HCT116 (cell line): ENCODE results near the gene LYSMD4. TPM values are rescaled to one million over a fixed set of nuclear protein-coding genes. Genes with fewer than 3 reads are reported as not detected.

ENCODE experiments used
- ATAC-seq: fragments of 200-7000 bp; cut with Tn5 transposase; 2 replicates; pipeline ENCODE4 v1.9.1; 2020; ENCODE audit warnings: mild to moderate bottlenecking, moderate library complexity
- BruUV-seq: library from RNA; stranded (reverse); fragments of 400-500 nt; replicated peaks from 2 replicates; lab custom pipeline; 2021; lab: Mats Ljungman, UMichigan
- CTCF ChIA-PET: fragments of 300-600 bp; sonication (Branson Sonifier 250); formaldehyde crosslinking; loops from one replicate; lab custom pipeline; 2021; ENCODE audit warnings: antibody characterized with exemption; lab: Charles Lee
- POLR2A ChIA-PET: fragments of 300-600, 350-600 bp; sonication (Branson Sonifier 250); formaldehyde crosslinking; loops from one replicate; lab custom pipeline; 2021; ENCODE audit warnings: antibody characterized with exemption; lab: Charles Lee
- RAD21 ChIA-PET, 2 experiments: fragments of 300-600 bp; sonication (Branson Sonifier 250); formaldehyde crosslinking; loops; one replicate each; lab custom pipeline; 2023; ENCODE audit warnings: low total read pairs in 2 of 2; ENCODE audit not compliant: uncharacterized antibody in 2 of 2, unreplicated experiment in 2 of 2, low non-redundant PET in 1 of 2; lab: Charles Lee
- DNase-seq: peaks from one replicate; pipeline ENCODE4 v3.0.0-alpha.2; 2010; ENCODE audit warnings: low read depth, low spot score
- H2AFZ ChIP-seq: fragments of 200-600 bp; shearing (Covaris generic), sonication (generic); 2 replicates; pipeline ENCODE4 v1.6.1; 2017; ENCODE audit warnings: low read depth, mixed run types, mixed read lengths, antibody characterized with exemption, low read length; ENCODE audit not compliant: poor library complexity, severe bottlenecking
- H3K27ac ChIP-seq: 2 replicates; pipeline ENCODE4 v1.5.1; 2012; ENCODE audit warnings: low read depth, low read length
- H3K27me3 ChIP-seq: fragments of 200-600 bp; sonication (generic); 2 replicates; pipeline ENCODE4 v1.6.1; 2016; ENCODE audit warnings: mixed run types, low read length, mixed read lengths; ENCODE audit not compliant: insufficient read depth
- H3K36me3 ChIP-seq, 2 experiments: fragments of 200-500 bp in 1 of 2; fragments of 200-600 bp in 1 of 2; sonication (Bioruptor generic) in 1 of 2; sonication (generic) in 1 of 2; 2 replicates each; pipeline versions ENCODE4 v1.5.1 to v1.6.1; 2014 to 2016; ENCODE audit warnings: low read length in 2 of 2, inconsistent platforms in 1 of 2, mixed read lengths in 1 of 2, mixed run types in 1 of 2; ENCODE audit not compliant: insufficient read depth in 2 of 2, control insufficient read depth in 1 of 2
- H3K4me1 ChIP-seq, 2 experiments: fragments of 200-600 bp in 1 of 2; sonication (generic) in 1 of 2; 2 replicates each; pipeline versions ENCODE4 v1.5.1 to v1.6.1; 2012 to 2017; ENCODE audit warnings: low read length in 2 of 2, inconsistent platforms in 1 of 2, mild to moderate bottlenecking in 1 of 2, mixed read lengths in 1 of 2, mixed run types in 1 of 2, moderate library complexity in 1 of 2; ENCODE audit not compliant: insufficient read depth in 2 of 2, control insufficient read depth in 1 of 2
- H3K4me2 ChIP-seq: fragments of 200-600 bp; sonication (generic); 2 replicates; pipeline ENCODE4 v1.6.1; 2017; ENCODE audit warnings: mixed run types, low read length, mixed read lengths
- H3K4me3 ChIP-seq, 2 experiments: fragments of 200-600 bp in 1 of 2; sonication (generic) in 1 of 2; replicated peaks in 1 of 2; 2 replicates each; pipeline ENCODE4 v1.5.1; 2011 to 2016; ENCODE audit warnings: low read length in 2 of 2, control low read depth in 1 of 2, low read depth in 1 of 2, mild to moderate bottlenecking in 1 of 2, mixed read lengths in 1 of 2, mixed run types in 1 of 2
- H3K79me2 ChIP-seq: fragments of 200-600 bp; sonication (generic); 2 replicates; pipeline ENCODE4 v1.6.1; 2017; ENCODE audit warnings: mild to moderate bottlenecking, mixed run types, low read length, moderate library complexity, mixed read lengths; ENCODE audit not compliant: insufficient read depth
- H3K9ac ChIP-seq: fragments of 200-600 bp; sonication (generic); 2 replicates; pipeline ENCODE4 v1.6.1; 2016; ENCODE audit warnings: low read length, mixed read lengths
- H3K9me2 ChIP-seq: fragments of 200-600 bp; sonication (generic), shearing (Covaris generic); 2 replicates; pipeline ENCODE4 v1.6.1; 2017; ENCODE audit warnings: mixed run types, mild to moderate bottlenecking, moderate library complexity; ENCODE audit not compliant: insufficient read depth
- H3K9me3 ChIP-seq, 2 experiments: fragments of 200-500 bp in 1 of 2; fragments of 200-600 bp in 1 of 2; sonication (Bioruptor generic) in 1 of 2; sonication (generic) in 1 of 2; 2 replicates each; pipeline ENCODE4 v1.6.1; 2014 to 2017; ENCODE audit warnings: low read length in 2 of 2, mixed read lengths in 2 of 2, inconsistent platforms in 1 of 2, low read depth in 1 of 2, mild to moderate bottlenecking in 1 of 2, mixed run types in 1 of 2, moderate library complexity in 1 of 2; ENCODE audit not compliant: control insufficient read depth in 1 of 2, insufficient read depth in 1 of 2
- H4K20me1 ChIP-seq: fragments of 200-600 bp; sonication (generic), shearing (Covaris generic); 2 replicates; pipeline ENCODE4 v1.6.1; 2017; ENCODE audit warnings: mixed run types, mild to moderate bottlenecking, moderate library complexity; ENCODE audit not compliant: insufficient read depth
- CBX3 ChIP-seq: IDR thresholded peaks from 2 replicates; pipeline ENCODE4 v1.6.1; 2012; ENCODE audit warnings: low read depth
- CEBPB ChIP-seq: IDR thresholded peaks from 2 replicates; pipeline ENCODE4 v1.6.1; 2012; ENCODE audit warnings: low read depth
- ELF1 ChIP-seq: IDR thresholded peaks from 2 replicates; pipeline ENCODE4 v1.6.1; 2012; ENCODE audit warnings: low read depth, borderline replicate concordance
- EZH2 ChIP-seq: fragments of 200-600 bp; sonication (generic); IDR thresholded peaks from 2 replicates; pipeline ENCODE4 v1.6.1; 2017; ENCODE audit warnings: antibody characterized with exemption, mixed run types
- FOSL1 ChIP-seq: IDR thresholded peaks from 2 replicates; pipeline ENCODE4 v1.6.1; 2012; ENCODE audit warnings: low read depth
- JUND ChIP-seq: IDR thresholded peaks from 2 replicates; pipeline ENCODE4 v1.6.1; 2012
- SIN3A ChIP-seq: IDR thresholded peaks from 2 replicates; pipeline ENCODE4 v1.6.1; 2012; ENCODE audit warnings: low read depth
- SRF ChIP-seq: IDR thresholded peaks from 2 replicates; pipeline ENCODE4 v1.6.1; 2012; ENCODE audit warnings: low read depth
- TCF7L2 ChIP-seq: IDR thresholded peaks from 2 replicates; pipeline ENCODE4 v1.7.0; 2011; ENCODE audit warnings: borderline replicate concordance, inconsistent platforms; ENCODE audit not compliant: insufficient read depth, insufficient read length; ENCODE audit errors: extremely low read depth
- YY1 ChIP-seq: IDR thresholded peaks from 2 replicates; pipeline ENCODE4 v1.6.1; 2011; ENCODE audit warnings: low read length, low read depth, moderate library complexity, mild to moderate bottlenecking; ENCODE audit not compliant: insufficient replicate concordance; ENCODE audit errors: extremely low read depth
- ZFX ChIP-seq: fragments of 450-650 bp; IDR thresholded peaks from 2 replicates; pipeline ENCODE4 v1.6.1; 2017
- intact Hi-C: fragments of 100-400 bp; cut with micrococcal nuclease; formaldehyde crosslinking; loops from 2 replicates; pipeline ENCODE4 v1.10.0; 2022
- total RNA-seq: library from RNA; stranded (reverse); gene quantifications from one replicate; pipeline ENCODE4 v1.2.1, GENCODE V29; 2021; ENCODE audit not compliant: unreplicated experiment
- TF ChIP-seq, protein P1 (sequence below): IDR thresholded peaks from 2 replicates; pipeline ENCODE4 v1.6.1; 2012
- TF ChIP-seq, protein P2 (sequence below): IDR thresholded peaks from 2 replicates; pipeline ENCODE4 v1.6.1; 2012
- TF ChIP-seq, protein P3 (sequence below): IDR thresholded peaks from 2 replicates; pipeline ENCODE4 v1.6.1; 2012; ENCODE audit warnings: low read depth
- TF ChIP-seq, protein P4 (sequence below), 3 experiments: fragments of 200-600 bp in 1 of 3; sonication (generic) in 1 of 3; IDR thresholded peaks in 2 of 3; conservative IDR thresholded peaks in 1 of 3; 2 replicates each; pipeline ENCODE4 v1.5.1; 2012 to 2017; ENCODE audit warnings: low read depth in 2 of 3, low read length in 2 of 3, antibody characterized with exemption in 1 of 3, borderline replicate concordance in 1 of 3, control low read depth in 1 of 3, mild to moderate bottlenecking in 1 of 3, mixed read lengths in 1 of 3, mixed run types in 1 of 3, moderate library complexity in 1 of 3; ENCODE audit not compliant: insufficient read depth in 1 of 3
- TF ChIP-seq, protein P5 (sequence below): IDR thresholded peaks from 2 replicates; pipeline ENCODE4 v1.6.1; 2011; ENCODE audit warnings: mild to moderate bottlenecking, low read length, moderate library complexity; ENCODE audit not compliant: insufficient replicate concordance; ENCODE audit errors: extremely low read depth

Gene LYSMD4
- total RNA-seq, 1 experiment from 2014 or later: 8.6 TPM

DNA sequence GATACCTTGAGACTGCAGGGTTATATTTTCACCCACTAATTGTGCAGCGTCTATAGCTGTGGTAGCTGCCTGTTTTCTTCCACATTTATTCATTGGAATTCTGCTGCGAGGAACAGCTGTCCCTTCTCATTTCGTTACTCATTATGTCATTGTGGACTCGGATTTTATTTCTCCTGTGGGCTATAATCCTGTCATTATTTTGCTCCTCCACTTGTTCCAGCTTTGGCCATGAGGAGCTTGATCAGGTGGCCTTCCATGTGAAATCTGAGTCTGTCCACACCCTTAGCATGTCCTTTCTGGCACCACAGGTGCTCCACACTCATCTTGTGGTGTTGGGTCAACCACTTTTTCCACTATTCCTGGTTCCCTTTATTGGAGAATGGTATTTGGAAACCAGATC lies 14.8 kb downstream of the LYSMD4 start:
- Histone ChIP-seq H3K4me2 (no peak overlapping the region), H3K79me2 (no peaks in the 10 kb centered on the region), H4K20me1 (no peaks in the 10 kb centered on the region), H3K27me3 (no peaks in the 10 kb centered on the region), H2AFZ (no peak overlapping the region), H3K4me3 (no peak overlapping the region), H3K4me1 (no peaks in the 10 kb centered on the region), H3K9me2 (no peaks in the 10 kb centered on the region), H3K27ac (no peak overlapping the region), H3K36me3 (no peaks in the 10 kb centered on the region; a peak in 2 of 4 replicates), H3K9me3 (no peaks in the 10 kb centered on the region), H3K9ac (no peak overlapping the region)
- no TSS peak for BruUV-seq
- intact Hi-C loops: no loop called here
- DNase-seq (no peak), ATAC-seq (no peak)
- RAD21 ChIA-PET: no interaction called here
- CTCF ChIA-PET: interaction anchor here (1.1 to 2.0 kb wide), 2 partner anchors 14 kb away, joined by 3 to 4 read pairs; no protein-coding TSS in a partner anchor
- TF ChIP-seq, protein P1, sequence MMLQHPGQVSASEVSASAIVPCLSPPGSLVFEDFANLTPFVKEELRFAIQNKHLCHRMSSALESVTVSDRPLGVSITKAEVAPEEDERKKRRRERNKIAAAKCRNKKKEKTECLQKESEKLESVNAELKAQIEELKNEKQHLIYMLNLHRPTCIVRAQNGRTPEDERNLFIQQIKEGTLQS: no peak
- TF ChIP-seq CBX3: no peak
- no peak for TF ChIP-seq CEBPB
- no peak for TF ChIP-seq TCF7L2
- no peak for TF ChIP-seq JUND
- no peak for TF ChIP-seq EZH2
- no peak for TF ChIP-seq SIN3A
- TF ChIP-seq, protein P2, sequence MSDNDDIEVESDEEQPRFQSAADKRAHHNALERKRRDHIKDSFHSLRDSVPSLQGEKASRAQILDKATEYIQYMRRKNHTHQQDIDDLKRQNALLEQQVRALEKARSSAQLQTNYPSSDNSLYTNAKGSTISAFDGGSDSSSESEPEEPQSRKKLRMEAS: no peak
- no peak for TF ChIP-seq FOSL1
- TF ChIP-seq, protein P3, sequence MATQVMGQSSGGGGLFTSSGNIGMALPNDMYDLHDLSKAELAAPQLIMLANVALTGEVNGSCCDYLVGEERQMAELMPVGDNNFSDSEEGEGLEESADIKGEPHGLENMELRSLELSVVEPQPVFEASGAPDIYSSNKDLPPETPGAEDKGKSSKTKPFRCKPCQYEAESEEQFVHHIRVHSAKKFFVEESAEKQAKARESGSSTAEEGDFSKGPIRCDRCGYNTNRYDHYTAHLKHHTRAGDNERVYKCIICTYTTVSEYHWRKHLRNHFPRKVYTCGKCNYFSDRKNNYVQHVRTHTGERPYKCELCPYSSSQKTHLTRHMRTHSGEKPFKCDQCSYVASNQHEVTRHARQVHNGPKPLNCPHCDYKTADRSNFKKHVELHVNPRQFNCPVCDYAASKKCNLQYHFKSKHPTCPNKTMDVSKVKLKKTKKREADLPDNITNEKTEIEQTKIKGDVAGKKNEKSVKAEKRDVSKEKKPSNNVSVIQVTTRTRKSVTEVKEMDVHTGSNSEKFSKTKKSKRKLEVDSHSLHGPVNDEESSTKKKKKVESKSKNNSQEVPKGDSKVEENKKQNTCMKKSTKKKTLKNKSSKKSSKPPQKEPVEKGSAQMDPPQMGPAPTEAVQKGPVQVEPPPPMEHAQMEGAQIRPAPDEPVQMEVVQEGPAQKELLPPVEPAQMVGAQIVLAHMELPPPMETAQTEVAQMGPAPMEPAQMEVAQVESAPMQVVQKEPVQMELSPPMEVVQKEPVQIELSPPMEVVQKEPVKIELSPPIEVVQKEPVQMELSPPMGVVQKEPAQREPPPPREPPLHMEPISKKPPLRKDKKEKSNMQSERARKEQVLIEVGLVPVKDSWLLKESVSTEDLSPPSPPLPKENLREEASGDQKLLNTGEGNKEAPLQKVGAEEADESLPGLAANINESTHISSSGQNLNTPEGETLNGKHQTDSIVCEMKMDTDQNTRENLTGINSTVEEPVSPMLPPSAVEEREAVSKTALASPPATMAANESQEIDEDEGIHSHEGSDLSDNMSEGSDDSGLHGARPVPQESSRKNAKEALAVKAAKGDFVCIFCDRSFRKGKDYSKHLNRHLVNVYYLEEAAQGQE: no peak
- TF ChIP-seq, protein P4, sequence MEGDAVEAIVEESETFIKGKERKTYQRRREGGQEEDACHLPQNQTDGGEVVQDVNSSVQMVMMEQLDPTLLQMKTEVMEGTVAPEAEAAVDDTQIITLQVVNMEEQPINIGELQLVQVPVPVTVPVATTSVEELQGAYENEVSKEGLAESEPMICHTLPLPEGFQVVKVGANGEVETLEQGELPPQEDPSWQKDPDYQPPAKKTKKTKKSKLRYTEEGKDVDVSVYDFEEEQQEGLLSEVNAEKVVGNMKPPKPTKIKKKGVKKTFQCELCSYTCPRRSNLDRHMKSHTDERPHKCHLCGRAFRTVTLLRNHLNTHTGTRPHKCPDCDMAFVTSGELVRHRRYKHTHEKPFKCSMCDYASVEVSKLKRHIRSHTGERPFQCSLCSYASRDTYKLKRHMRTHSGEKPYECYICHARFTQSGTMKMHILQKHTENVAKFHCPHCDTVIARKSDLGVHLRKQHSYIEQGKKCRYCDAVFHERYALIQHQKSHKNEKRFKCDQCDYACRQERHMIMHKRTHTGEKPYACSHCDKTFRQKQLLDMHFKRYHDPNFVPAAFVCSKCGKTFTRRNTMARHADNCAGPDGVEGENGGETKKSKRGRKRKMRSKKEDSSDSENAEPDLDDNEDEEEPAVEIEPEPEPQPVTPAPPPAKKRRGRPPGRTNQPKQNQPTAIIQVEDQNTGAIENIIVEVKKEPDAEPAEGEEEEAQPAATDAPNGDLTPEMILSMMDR (IDR thresholded peaks at IDR 0.05 in 2 of 3, conservative IDR thresholded peaks at IDR 0.05 in 1 of 3; ENCODE audit: borderline replicate concordance in 1 of 3, insufficient read depth in 1 of 3, low read depth in 2 of 3, low read length in 2 of 3): no peak
- TF ChIP-seq, protein P5, sequence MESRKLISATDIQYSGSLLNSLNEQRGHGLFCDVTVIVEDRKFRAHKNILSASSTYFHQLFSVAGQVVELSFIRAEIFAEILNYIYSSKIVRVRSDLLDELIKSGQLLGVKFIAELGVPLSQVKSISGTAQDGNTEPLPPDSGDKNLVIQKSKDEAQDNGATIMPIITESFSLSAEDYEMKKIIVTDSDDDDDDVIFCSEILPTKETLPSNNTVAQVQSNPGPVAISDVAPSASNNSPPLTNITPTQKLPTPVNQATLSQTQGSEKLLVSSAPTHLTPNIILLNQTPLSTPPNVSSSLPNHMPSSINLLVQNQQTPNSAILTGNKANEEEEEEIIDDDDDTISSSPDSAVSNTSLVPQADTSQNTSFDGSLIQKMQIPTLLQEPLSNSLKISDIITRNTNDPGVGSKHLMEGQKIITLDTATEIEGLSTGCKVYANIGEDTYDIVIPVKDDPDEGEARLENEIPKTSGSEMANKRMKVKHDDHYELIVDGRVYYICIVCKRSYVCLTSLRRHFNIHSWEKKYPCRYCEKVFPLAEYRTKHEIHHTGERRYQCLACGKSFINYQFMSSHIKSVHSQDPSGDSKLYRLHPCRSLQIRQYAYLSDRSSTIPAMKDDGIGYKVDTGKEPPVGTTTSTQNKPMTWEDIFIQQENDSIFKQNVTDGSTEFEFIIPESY: no peak
- no peak for TF ChIP-seq YY1
- no peak for TF ChIP-seq ZFX
- no peak for TF ChIP-seq SRF
- no peak for TF ChIP-seq ELF1
- POLR2A ChIA-PET: no interaction called here
